ENCODE results near the gene CLPX. TPM values are rescaled to one million over a fixed set of nuclear protein-coding genes. Genes with fewer than 3 reads are reported as not detected.

Gene CLPX
- total RNA-seq, 2 donors from 2014 or later: 41.8 to 62.0 TPM

- no peak for DNase-seq
- TF ChIP-seq CTCF (IDR thresholded peaks at IDR 0.05): no peak
- H3K27ac ChIP-seq: no peak within 1 kb of the TSS
Observed at GRCh38 chr15:65210770-65211481, 25.8 kb upstream of the CLPX start, which contains the start of gene CILP. Gene CILP (minus strand): TSS chr15:65211473. CDS start chr15:65209755, 1,718 bp downstream.

GRCh38 chr15:65209701-65210643, 24.8 kb upstream of the CLPX start:
- H3K9ac ChIP-seq (ENCODE audit: low read depth in 2 of 2, low read length in 2 of 2): no peak overlapping the region
- no peaks in the 10 kb centered on the region for H3K9me3 ChIP-seq
- H3K4me3 ChIP-seq: no peak overlapping the region
- no peaks in the 10 kb centered on the region for H3K4me1 ChIP-seq
- H3K27me3 ChIP-seq: no peaks in the 10 kb centered on the region
- DNase-seq: no peak
- H3K36me3 ChIP-seq: no peaks in the 10 kb centered on the region
- no peak overlapping the region for H3K27ac ChIP-seq
- intact Hi-C loops (cut with DNase I): no loop called here
- no peak for TF ChIP-seq CTCF (IDR thresholded peaks at IDR 0.05)

More at GRCh38 chr15:65210770-65211481, 25.8 kb upstream of the CLPX start, which contains the start of gene CILP:
- H3K4me3 ChIP-seq: no peak within 1 kb of the TSS
- H3K27me3 ChIP-seq: no peaks in the 10 kb centered on the region
- H3K9me3 ChIP-seq: no peaks in the 10 kb centered on the region
- no peaks in the 10 kb centered on the region for H3K36me3 ChIP-seq
- intact Hi-C loops (cut with DNase I): no loop called here
- H3K9ac ChIP-seq (ENCODE audit: low read depth in 2 of 2, low read length in 2 of 2): no peak within 1 kb of the TSS
- H3K4me1 ChIP-seq: no peaks in the 10 kb centered on the region

GRCh38 chr15:65208647-65209046, 23.5 kb upstream of the CLPX start:
- Histone ChIP-seq H3K4me1 (no peaks in the 10 kb centered on the region), H3K27ac (no peak overlapping the region), H3K4me3 (no peak overlapping the region), H3K9me3 (no peaks in the 10 kb centered on the region), H3K9ac (ENCODE audit: low read depth in 2 of 2, low read length in 2 of 2) (no peak overlapping the region), H3K36me3 (no peaks in the 10 kb centered on the region), H3K27me3 (no peaks in the 10 kb centered on the region)
- intact Hi-C loops (cut with DNase I): no loop called here
- no peak for TF ChIP-seq CTCF (IDR thresholded peaks at IDR 0.05)
- no peak for DNase-seq

- DNase-seq: no peak
- Histone ChIP-seq H3K9ac (ENCODE audit: low read depth in 2 of 2, low read length in 2 of 2) (no peak overlapping the region), H3K27ac (no peak overlapping the region), H3K9me3 (no peaks in the 10 kb centered on the region), H3K4me3 (no peak overlapping the region), H3K27me3 (no peaks in the 10 kb centered on the region), H3K4me1 (no peaks in the 10 kb centered on the region), H3K36me3 (no peaks in the 10 kb centered on the region)
- no peak for TF ChIP-seq CTCF (IDR thresholded peaks at IDR 0.05)
- intact Hi-C loops (cut with DNase I): no loop called here
Observed at GRCh38 chr15:65207280-65207840, 22.2 kb upstream of the CLPX start.

- H3K36me3 ChIP-seq: no peaks in the 10 kb centered on the region
- no peak overlapping the region for H3K4me3 ChIP-seq
- H3K27me3 ChIP-seq: no peaks in the 10 kb centered on the region
- no peak overlapping the region for H3K9ac ChIP-seq (ENCODE audit: low read depth in 2 of 2, low read length in 2 of 2)
- H3K9me3 ChIP-seq: no peaks in the 10 kb centered on the region
- no peak overlapping the region for H3K27ac ChIP-seq
- no peak for TF ChIP-seq CTCF (IDR thresholded peaks at IDR 0.05)
- H3K4me1 ChIP-seq: no peaks in the 10 kb centered on the region
- intact Hi-C loops (cut with DNase I): no loop called here
- no peak for DNase-seq
Observed at GRCh38 chr15:65206750-65207149, 21.6 kb upstream of the CLPX start.

Data from colonic mucosa (tissue), 4 donors.